PFSK-1 (cell line): ENCODE data around the gene BEND6.

Experiments used
- FOXP2 ChIP-seq: optimal IDR thresholded peaks from 2 replicates; pipeline ENCODE3; 2011; ENCODE audit warnings: borderline replicate concordance, control low read depth, inconsistent platforms; ENCODE audit not compliant: insufficient read depth; ENCODE audit errors: extremely low read length, extremely low read depth
- POLR2AphosphoS5 ChIP-seq: IDR thresholded peaks from 2 replicates; pipeline ENCODE4 v1.6.1; 2012; ENCODE audit warnings: low read depth, mild to moderate bottlenecking, control low read depth, low read length, moderate library complexity
- REST ChIP-seq, 2 experiments: IDR thresholded peaks; 2 replicates each; pipeline versions ENCODE4 v1.6.1 to v1.8.0; 2011 to 2012; ENCODE audit warnings: low read depth in 2 of 2, low read length in 2 of 2, control low read depth in 1 of 2, inconsistent platforms in 1 of 2, mild to moderate bottlenecking in 1 of 2, moderate library complexity in 1 of 2; ENCODE audit not compliant: insufficient read depth in 1 of 2
- SIN3A ChIP-seq: IDR thresholded peaks from 2 replicates; pipeline ENCODE4 v1.6.1; 2012; ENCODE audit warnings: mild to moderate bottlenecking, low read length, moderate library complexity, borderline replicate concordance; ENCODE audit not compliant: insufficient read depth
- TAF1 ChIP-seq: IDR thresholded peaks from 2 replicates; pipeline ENCODE4 v1.6.1; 2012; ENCODE audit warnings: low read length, control low read depth, borderline replicate concordance; ENCODE audit not compliant: insufficient read depth

The BEND6 gene

GRCh38 chr6:56951049-56951831 lies 3.7 kb upstream of the BEND6 start:
- TF ChIP-seq TAF1 (no peak), SIN3A (no peak), POLR2AphosphoS5 (no peak), REST (IDR thresholded peaks at IDR 0.05; ENCODE audit: insufficient read depth in 1 of 2, low read depth in 2 of 2, low read length in 2 of 2) (no peak), FOXP2 (no peak)

GRCh38 chr6:56953597-56954402 lies 1.1 kb upstream of the BEND6 start:
- TF ChIP-seq TAF1 = no peak
- TF ChIP-seq FOXP2 = no peak
- TF ChIP-seq REST (IDR thresholded peaks at IDR 0.05; ENCODE audit: insufficient read depth in 1 of 2, low read depth in 2 of 2, low read length in 2 of 2) = no peak
- no peak for TF ChIP-seq POLR2AphosphoS5
- TF ChIP-seq SIN3A = no peak

- TF ChIP-seq REST (IDR thresholded peaks at IDR 0.05; ENCODE audit: insufficient read depth in 1 of 2, low read depth in 2 of 2, low read length in 2 of 2) (no peak), TAF1 (no peak), FOXP2 (no peak), POLR2AphosphoS5 (no peak), SIN3A (no peak)
Observed at GRCh38 chr6:56955171-56956155, 556 bp downstream of the BEND6 start.

- TF ChIP-seq REST (IDR thresholded peaks at IDR 0.05; ENCODE audit: insufficient read depth in 1 of 2, low read depth in 2 of 2, low read length in 2 of 2) (no peak), TAF1 (no peak), FOXP2 (no peak), SIN3A (no peak), POLR2AphosphoS5 (no peak)
Observed at GRCh38 chr6:56956491-56956890, 1.6 kb downstream of the BEND6 start.
